ENCODE measurements around the gene SLMAP. TPM values are rescaled to one million over a fixed set of nuclear protein-coding genes. Genes with fewer than 3 reads are reported as not detected.

The SLMAP gene
- total and polyA plus RNA-seq, 2 of the 13 experiments (the other 11 are each of a cell fraction or from before 2014, with no cell fraction given), result 24.0 to 48.3 TPM

DNA sequence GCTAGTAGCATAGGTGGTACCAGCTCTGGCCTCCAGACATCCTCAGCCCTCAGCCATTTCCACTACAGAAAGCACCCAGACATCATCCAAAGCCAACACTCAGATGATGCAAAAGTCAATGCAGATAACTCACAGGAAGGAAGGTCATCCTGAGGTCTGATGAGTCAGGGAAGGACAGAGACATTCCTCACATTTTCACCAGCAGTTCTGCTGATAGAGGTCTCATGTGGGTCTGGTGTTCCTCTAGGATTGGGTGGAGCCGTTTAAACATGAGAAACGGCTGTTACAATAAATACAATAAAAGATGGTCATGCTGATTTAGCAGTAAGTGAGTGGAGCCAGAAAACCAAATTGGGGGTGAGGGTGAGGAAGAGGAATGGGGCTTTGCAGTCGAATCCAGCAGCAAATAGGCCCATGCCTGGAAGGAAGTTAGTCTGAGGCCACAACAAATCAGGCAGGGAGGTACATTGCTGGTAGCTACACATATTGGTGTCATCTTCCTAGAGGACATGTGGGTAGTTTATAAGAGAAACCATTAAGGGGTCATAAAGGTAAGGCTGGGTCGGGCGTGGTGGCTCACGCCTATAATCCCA is 218.8 kb downstream of the SLMAP start (continued):
- TF ChIP-seq, protein P1, sequence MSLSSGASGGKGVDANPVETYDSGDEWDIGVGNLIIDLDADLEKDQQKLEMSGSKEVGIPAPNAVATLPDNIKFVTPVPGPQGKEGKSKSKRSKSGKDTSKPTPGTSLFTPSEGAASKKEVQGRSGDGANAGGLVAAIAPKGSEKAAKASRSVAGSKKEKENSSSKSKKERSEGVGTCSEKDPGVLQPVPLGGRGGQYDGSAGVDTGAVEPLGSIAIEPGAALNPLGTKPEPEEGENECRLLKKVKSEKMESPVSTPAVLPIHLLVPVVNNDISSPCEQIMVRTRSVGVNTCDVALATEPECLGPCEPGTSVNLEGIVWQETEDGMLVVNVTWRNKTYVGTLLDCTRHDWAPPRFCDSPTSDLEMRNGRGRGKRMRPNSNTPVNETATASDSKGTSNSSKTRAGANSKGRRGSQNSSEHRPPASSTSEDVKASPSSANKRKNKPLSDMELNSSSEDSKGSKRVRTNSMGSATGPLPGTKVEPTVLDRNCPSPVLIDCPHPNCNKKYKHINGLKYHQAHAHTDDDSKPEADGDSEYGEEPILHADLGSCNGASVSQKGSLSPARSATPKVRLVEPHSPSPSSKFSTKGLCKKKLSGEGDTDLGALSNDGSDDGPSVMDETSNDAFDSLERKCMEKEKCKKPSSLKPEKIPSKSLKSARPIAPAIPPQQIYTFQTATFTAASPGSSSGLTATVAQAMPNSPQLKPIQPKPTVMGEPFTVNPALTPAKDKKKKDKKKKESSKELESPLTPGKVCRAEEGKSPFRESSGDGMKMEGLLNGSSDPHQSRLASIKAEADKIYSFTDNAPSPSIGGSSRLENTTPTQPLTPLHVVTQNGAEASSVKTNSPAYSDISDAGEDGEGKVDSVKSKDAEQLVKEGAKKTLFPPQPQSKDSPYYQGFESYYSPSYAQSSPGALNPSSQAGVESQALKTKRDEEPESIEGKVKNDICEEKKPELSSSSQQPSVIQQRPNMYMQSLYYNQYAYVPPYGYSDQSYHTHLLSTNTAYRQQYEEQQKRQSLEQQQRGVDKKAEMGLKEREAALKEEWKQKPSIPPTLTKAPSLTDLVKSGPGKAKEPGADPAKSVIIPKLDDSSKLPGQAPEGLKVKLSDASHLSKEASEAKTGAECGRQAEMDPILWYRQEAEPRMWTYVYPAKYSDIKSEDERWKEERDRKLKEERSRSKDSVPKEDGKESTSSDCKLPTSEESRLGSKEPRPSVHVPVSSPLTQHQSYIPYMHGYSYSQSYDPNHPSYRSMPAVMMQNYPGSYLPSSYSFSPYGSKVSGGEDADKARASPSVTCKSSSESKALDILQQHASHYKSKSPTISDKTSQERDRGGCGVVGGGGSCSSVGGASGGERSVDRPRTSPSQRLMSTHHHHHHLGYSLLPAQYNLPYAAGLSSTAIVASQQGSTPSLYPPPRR (CRISPR knock-in tag; IDR thresholded peaks at IDR 0.05; ENCODE audit: borderline replicate concordance), result peak; percentile 35; the same call in 1 of the 2 replicates
- TF ChIP-seq ZBTB7B (CRISPR knock-in tag; IDR thresholded peaks at IDR 0.05) (no peak), ZNF460 (CRISPR knock-in tag; IDR thresholded peaks at IDR 0.05; ENCODE audit: borderline replicate concordance) (no peak), ZNF75D (CRISPR knock-in tag; IDR thresholded peaks at IDR 0.05; ENCODE audit: borderline replicate concordance) (no peak), EHMT2 (IDR thresholded peaks at IDR 0.05; ENCODE audit: borderline replicate concordance, low read depth, low read length) (no peak), FOXP1 (IDR thresholded peaks at IDR 0.05) (no peak), FOXP1 (CRISPR knock-in tag; IDR thresholded peaks at IDR 0.05) (peak; percentile 46; the same call in 1 of the 2 replicates), MTERF4 (CRISPR knock-in tag; IDR thresholded peaks at IDR 0.05) (no peak), MNT (IDR thresholded peaks at IDR 0.05) (no peak), TEAD3 (CRISPR knock-in tag; optimal IDR thresholded peaks at IDR 0.05; ENCODE audit: borderline replicate concordance) (peak; percentile 97), REXO4 (CRISPR knock-in tag; IDR thresholded peaks at IDR 0.05; ENCODE audit: borderline replicate concordance) (no peak), YY1 (IDR thresholded peaks at IDR 0.05; ENCODE audit: insufficient read depth, insufficient replicate concordance, low read depth, low read length) (no peak), KLF15 (CRISPR knock-in tag; IDR thresholded peaks at IDR 0.05; ENCODE audit: borderline replicate concordance) (no peak), FOSL1 (CRISPR knock-in tag; IDR thresholded peaks at IDR 0.05; ENCODE audit: borderline replicate concordance) (peak; percentile 76; the same call in 1 of the 2 replicates), ZBTB7A (CRISPR knock-in tag; IDR thresholded peaks at IDR 0.05) (no peak)
- TF ChIP-seq, protein P2, sequence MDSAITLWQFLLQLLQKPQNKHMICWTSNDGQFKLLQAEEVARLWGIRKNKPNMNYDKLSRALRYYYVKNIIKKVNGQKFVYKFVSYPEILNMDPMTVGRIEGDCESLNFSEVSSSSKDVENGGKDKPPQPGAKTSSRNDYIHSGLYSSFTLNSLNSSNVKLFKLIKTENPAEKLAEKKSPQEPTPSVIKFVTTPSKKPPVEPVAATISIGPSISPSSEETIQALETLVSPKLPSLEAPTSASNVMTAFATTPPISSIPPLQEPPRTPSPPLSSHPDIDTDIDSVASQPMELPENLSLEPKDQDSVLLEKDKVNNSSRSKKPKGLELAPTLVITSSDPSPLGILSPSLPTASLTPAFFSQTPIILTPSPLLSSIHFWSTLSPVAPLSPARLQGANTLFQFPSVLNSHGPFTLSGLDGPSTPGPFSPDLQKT (CRISPR knock-in tag; IDR thresholded peaks at IDR 0.05; ENCODE audit: borderline replicate concordance), result no peak
- TF ChIP-seq, protein P3, sequence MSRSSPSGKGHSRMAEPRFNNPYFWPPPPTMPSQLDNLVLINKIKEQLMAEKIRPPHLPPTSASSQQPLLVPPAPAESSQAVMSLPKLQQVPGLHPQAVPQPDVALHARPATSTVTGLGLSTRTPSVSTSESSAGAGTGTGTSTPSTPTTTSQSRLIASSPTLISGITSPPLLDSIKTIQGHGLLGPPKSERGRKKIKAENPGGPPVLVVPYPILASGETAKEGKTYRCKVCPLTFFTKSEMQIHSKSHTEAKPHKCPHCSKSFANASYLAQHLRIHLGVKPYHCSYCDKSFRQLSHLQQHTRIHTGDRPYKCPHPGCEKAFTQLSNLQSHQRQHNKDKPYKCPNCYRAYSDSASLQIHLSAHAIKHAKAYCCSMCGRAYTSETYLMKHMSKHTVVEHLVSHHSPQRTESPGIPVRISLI (CRISPR knock-in tag; IDR thresholded peaks at IDR 0.05; ENCODE audit: borderline replicate concordance), result peak; percentile 28; the same call in 1 of the 2 replicates
